AG09309 (cell line): ENCODE results near the gene PLD5.

ENCODE experiments used
- DNase-seq: peaks from one replicate; pipeline ENCODE4 v3.0.0-alpha.2; 2010; ENCODE audit warnings: low read depth
- H3K4me3 ChIP-seq: 2 replicates; pipeline ENCODE4 v1.5.1; 2011; ENCODE audit warnings: mild to moderate bottlenecking, low read depth, low read length, moderate library complexity; ENCODE audit not compliant: control insufficient read depth
- CTCF ChIP-seq: IDR thresholded peaks from 2 replicates; pipeline ENCODE4 v1.5.1; 2011; ENCODE audit warnings: mild to moderate bottlenecking, low read depth, low read length, inconsistent platforms; ENCODE audit not compliant: insufficient read depth, control insufficient read depth; ENCODE audit errors: missing control alignments

The PLD5 gene

GRCh38 chr1:242209063-242209462 lies 315.4 kb downstream of the PLD5 start:
- no peak overlapping the region for H3K4me3 ChIP-seq
- no peak for DNase-seq
- TF ChIP-seq CTCF = no peak

GRCh38 chr1:242208021-242208420 lies 316.5 kb downstream of the PLD5 start:
- DNase-seq = no peak
- no peak for TF ChIP-seq CTCF
- H3K4me3 ChIP-seq = no peak overlapping the region

- TF ChIP-seq CTCF = no peak
- no peak overlapping the region for H3K4me3 ChIP-seq
- no peak for DNase-seq
Measured at GRCh38 chr1:242206994-242207393, 317.5 kb downstream of the PLD5 start.

GRCh38 chr1:242205622-242206489 lies 318.6 kb downstream of the PLD5 start:
- DNase-seq = no peak
- H3K4me3 ChIP-seq = no peak overlapping the region
- TF ChIP-seq CTCF = no peak

- no peak for DNase-seq
- H3K4me3 ChIP-seq = no peak overlapping the region
- no peak for TF ChIP-seq CTCF
Measured at GRCh38 chr1:242203262-242203661, 321.2 kb downstream of the PLD5 start.

GRCh38 chr1:242201090-242201489 lies 323.4 kb downstream of the PLD5 start:
- no peak for TF ChIP-seq CTCF
- no peak overlapping the region for H3K4me3 ChIP-seq
- DNase-seq = no peak
